HUES6 (cell line): ENCODE data around the gene FSD1L.
A peak's percentile ranks its signal among the peaks of the same experiment; 100 is the strongest.

ENCODE experiments used
- H3K27ac ChIP-seq: 2 replicates; pipeline ENCODE4 v1.7.0; 2013; ENCODE audit warnings: low read depth, mild to moderate bottlenecking, low read length, inconsistent platforms
- H3K27me3 ChIP-seq: 2 replicates; pipeline ENCODE4 v1.6.1; 2013; ENCODE audit warnings: low read length; ENCODE audit not compliant: control insufficient read depth, insufficient read depth
- H3K36me3 ChIP-seq: 2 replicates; pipeline ENCODE4 v1.6.1; 2013; ENCODE audit warnings: low read length; ENCODE audit not compliant: control insufficient read depth, insufficient read depth
- H3K4me1 ChIP-seq: 2 replicates; pipeline ENCODE4 v1.6.1; 2013; ENCODE audit warnings: low read length; ENCODE audit not compliant: control insufficient read depth, insufficient read depth
- H3K4me3 ChIP-seq: 2 replicates; pipeline ENCODE4 v1.5.1; 2013; ENCODE audit warnings: low read depth, low read length
- H3K9ac ChIP-seq: one replicate; pipeline ENCODE4 v1.6.1; 2013; ENCODE audit warnings: mild to moderate bottlenecking, low read length
- H3K9me3 ChIP-seq: 2 replicates; pipeline ENCODE4 v1.6.1; 2013; ENCODE audit warnings: low read depth, low read length; ENCODE audit not compliant: control insufficient read depth, insufficient read depth

The FSD1L gene

DNA sequence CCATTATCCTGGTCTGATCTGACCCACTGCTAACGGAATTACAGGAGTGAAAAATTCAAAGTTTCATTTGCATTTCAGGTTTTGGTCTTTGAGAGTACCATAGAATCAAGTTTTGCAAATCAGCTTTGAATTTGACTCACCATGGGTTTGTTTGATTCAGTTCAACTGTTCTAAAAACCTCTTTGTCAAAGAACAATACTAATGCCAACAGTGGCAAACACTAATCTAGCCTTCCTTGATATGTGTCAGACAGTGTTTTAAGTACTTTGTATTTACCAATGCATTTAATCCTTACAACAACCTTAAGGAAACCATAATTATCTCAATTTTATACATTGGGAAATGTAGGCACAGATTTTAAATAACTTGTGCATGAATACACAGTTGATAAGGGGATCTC is 10.1 kb upstream of the FSD1L start:
- Histone ChIP-seq H3K4me1 (no peaks in the 10 kb centered on the region; the same call in 1 of the 2 replicates), H3K9me3 (no peaks in the 10 kb centered on the region; the same call in 1 of the 2 replicates), H3K27ac (no peak overlapping the region), H3K9ac (no peak overlapping the region), H3K27me3 (no peaks in the 10 kb centered on the region), H3K4me3 (no peak overlapping the region), H3K36me3 (no peaks in the 10 kb centered on the region)

DNA sequence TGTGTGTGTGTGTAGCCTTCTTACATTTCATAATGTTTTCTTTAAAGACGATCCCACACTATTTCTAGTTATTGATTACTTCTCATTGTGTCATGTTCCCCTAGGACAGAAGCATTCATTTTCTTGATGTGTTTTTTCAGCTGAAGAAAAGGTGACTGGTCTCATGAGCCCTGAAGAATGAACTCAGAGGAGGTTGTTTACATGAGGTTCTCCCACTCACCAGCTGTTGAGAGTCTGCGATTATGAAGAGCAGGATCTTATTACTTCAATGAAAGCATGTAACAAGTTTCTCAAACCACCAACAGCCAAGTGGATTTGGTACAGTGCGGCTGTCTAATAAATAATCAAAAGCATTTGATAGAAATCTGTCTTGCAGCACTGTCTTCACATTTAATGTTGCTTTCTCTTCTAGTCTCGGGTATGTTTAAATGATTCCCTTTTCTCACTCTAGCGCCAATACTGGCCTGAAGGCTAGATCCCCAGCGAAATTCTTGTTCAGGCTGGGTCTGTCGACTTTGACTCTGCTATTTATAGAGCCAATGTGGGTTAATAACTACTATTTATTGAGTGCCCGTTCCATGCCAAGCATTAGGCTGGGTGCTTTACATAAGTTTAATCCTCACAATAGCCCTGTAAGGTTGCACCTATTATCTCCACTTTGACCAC is 9.6 kb upstream of the FSD1L start:
- no peaks in the 10 kb centered on the region; the same call in 1 of the 2 replicates for H3K4me1 ChIP-seq
- H3K4me3 ChIP-seq: no peak overlapping the region
- H3K9me3 ChIP-seq: no peaks in the 10 kb centered on the region; the same call in 1 of the 2 replicates
- no peaks in the 10 kb centered on the region for H3K27me3 ChIP-seq
- H3K27ac ChIP-seq: no peak overlapping the region
- no peaks in the 10 kb centered on the region for H3K36me3 ChIP-seq
- no peak overlapping the region for H3K9ac ChIP-seq

DNA sequence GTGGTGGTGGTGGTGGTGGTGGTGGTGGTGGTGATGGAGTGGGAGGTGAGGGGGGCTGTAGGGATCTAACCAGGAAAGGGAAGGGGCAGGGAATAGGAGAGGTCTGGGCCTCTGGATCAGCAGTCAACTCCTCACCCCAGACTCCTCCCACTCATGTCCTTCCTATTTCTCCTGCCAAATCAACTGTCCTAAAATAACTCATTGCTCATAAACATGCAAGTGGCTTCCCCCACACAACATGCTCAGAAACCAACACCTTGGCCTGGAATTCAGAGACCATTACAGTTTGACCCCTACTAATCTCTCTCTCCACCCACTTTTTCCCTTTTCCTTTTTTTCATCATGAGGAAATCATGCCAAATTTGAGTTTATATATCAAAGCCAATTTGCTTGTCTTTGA is 8.4 kb upstream of the FSD1L start:
- Histone ChIP-seq H3K27me3 (no peaks in the 10 kb centered on the region), H3K36me3 (no peaks in the 10 kb centered on the region), H3K4me1 (no peaks in the 10 kb centered on the region; the same call in 1 of the 2 replicates), H3K4me3 (no peak overlapping the region), H3K9ac (no peak overlapping the region), H3K9me3 (no peaks in the 10 kb centered on the region; the same call in 1 of the 2 replicates), H3K27ac (no peak overlapping the region)

DNA sequence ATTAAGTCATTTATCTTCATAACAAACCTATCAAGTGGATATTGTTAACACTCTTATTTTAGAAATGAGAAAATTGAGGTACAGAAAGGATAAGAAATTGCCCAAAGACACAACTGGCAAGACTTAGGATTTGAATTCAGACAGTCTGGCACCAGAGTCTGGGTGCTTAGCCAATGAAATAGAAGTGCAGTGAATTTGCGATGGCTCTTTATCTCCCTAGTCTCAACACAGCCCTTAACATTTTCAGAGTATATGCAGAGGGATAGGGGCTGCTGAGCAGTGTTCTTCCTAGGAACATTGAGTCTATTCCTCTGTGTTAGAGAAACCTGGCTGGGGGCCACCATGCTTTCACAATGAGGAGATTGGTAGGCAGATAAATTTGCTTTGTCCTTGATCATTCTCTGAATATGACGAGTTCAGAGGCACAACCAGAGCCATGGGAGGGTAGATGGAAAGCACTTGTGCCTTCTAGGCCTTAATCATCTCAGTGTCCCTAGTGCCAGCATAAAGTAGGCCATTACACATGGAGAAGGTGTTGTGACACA is 6.1 kb upstream of the FSD1L start:
- H3K27me3 ChIP-seq: no peaks in the 10 kb centered on the region
- H3K36me3 ChIP-seq: no peaks in the 10 kb centered on the region
- no peaks in the 10 kb centered on the region for H3K4me1 ChIP-seq
- no peak overlapping the region for H3K27ac ChIP-seq
- H3K4me3 ChIP-seq: no peak overlapping the region
- no peak overlapping the region for H3K9ac ChIP-seq
- no peaks in the 10 kb centered on the region; the same call in 1 of the 2 replicates for H3K9me3 ChIP-seq

GRCh38 chr9:105443121-105443520 is 4.7 kb upstream of the FSD1L start:
- Histone ChIP-seq H3K27ac (no peak overlapping the region), H3K4me3 (no peak overlapping the region), H3K27me3 (no peaks in the 10 kb centered on the region), H3K4me1 (no peaks in the 10 kb centered on the region), H3K36me3 (no peaks in the 10 kb centered on the region), H3K9me3 (no peaks in the 10 kb centered on the region; the same call in 1 of the 2 replicates), H3K9ac (no peak overlapping the region)

DNA sequence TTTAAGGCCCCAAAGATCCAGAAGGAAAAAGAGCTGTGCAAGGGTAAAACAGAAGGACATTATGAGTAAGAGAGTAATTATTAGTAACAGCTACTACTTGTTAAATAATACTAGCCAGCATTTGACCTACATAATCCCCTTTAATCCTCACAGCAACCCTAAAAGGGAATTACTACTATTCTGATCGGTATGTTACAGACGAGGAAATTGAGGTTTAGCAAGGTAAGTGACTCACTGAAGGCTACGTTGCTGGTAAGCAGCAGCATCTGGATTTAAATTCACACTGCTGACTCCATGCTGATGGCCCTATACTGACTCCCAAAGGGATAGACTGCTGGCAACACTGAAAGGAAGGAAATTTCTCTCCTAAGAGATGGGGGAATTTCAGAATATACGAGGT is 3.7 kb upstream of the FSD1L start:
- H3K9me3 ChIP-seq: no peaks in the 10 kb centered on the region; the same call in 1 of the 2 replicates
- H3K9ac ChIP-seq: no peak overlapping the region
- H3K4me1 ChIP-seq: peaks cover 2% of the 10 kb centered on the region
- H3K27ac ChIP-seq: no peak overlapping the region
- no peaks in the 10 kb centered on the region for H3K27me3 ChIP-seq
- no peak overlapping the region for H3K4me3 ChIP-seq
- H3K36me3 ChIP-seq: no peaks in the 10 kb centered on the region

DNA sequence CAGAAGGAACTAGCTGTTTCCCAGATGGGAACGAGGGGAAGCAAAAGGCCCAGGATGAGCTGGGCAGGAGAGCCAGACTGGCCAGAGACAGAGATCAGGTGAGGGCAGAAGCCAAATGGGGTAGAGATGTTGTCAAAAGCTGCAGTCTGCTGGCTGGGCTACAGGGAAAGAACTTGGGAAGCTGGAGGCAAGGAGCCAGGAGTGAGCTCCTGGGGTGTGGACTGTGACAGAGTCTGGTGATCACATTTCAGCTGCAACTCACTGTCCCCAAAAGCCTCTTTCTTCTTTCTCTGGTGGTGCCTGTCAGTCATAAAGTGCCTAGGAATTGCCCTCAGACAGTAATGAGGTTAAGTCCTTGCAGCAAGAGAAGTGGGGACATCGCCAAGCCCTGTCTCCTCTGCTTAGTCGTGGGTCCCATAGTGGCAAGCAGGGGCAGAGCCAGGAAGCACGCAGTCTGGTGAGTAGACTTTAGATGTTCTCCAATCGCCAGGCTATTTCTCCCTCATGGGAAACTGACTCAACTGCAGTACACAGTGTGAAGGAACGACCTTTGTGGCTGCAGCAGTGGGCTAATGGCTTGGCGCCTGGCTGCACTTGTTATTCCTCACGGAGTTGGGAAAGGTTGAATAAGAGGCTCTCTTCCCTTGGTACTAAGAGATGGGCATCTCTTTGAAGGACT is 2.5 kb upstream of the FSD1L start:
- Histone ChIP-seq H3K9ac (no peak overlapping the region), H3K4me3 (no peak overlapping the region)

DNA sequence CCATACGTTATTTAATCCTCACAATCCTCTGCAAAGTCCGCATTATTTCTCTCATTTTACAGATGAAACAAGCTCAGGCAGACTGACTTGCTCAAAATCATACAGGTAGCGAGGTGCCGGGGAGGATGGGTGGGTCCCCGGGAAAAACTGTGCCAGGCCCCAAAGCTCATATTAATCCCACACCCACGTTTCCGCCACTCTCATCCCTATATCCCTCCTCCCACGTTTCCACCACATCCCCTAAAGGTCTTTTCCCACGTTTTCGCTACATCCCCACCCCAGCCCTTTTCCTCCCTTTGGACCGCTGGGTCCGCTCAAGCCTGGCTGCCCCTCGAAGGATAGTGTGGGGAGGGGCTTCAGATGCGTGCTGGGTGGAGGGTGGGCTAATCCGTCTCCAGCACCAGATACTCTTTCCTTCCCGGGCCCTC is 434 bp upstream of the FSD1L start:
- no peak overlapping the region for H3K27ac ChIP-seq
- H3K4me3 ChIP-seq: peak overlapping the region; percentile 76
- peak overlapping the region; percentile 36 for H3K9ac ChIP-seq
- H3K36me3 ChIP-seq: no peaks in the 10 kb centered on the region
- no peaks in the 10 kb centered on the region for H3K9me3 ChIP-seq
- peaks cover 7% of the 10 kb centered on the region for H3K4me1 ChIP-seq
- H3K27me3 ChIP-seq: no peaks in the 10 kb centered on the region

More for the DNA sequence above, 2.5 kb upstream of the FSD1L start:
- Histone ChIP-seq H3K27ac (no peak overlapping the region), H3K36me3 (no peaks in the 10 kb centered on the region), H3K9me3 (no peaks in the 10 kb centered on the region), H3K27me3 (no peaks in the 10 kb centered on the region), H3K4me1 (peaks cover 7% of the 10 kb centered on the region)

DNA sequence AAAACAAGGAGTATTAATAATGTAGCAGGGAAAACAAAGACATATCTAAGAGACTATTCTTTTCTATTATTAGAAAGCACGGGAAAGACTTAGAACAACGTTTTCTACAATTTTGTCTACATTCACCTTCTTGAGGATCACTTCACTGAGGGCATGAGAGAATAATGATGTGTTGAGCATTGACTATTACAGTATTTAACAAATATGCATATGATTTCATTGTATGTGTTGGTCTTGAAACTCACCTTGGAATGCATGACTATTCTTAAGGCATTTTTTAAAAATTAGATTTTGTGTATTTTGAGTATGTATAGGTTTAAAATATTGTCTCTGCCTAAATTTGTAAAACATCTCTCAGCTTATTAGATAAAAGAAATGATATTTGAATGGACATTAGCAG is 1.2 kb downstream of the FSD1L start:
- no peak overlapping the region for H3K9ac ChIP-seq

DNA sequence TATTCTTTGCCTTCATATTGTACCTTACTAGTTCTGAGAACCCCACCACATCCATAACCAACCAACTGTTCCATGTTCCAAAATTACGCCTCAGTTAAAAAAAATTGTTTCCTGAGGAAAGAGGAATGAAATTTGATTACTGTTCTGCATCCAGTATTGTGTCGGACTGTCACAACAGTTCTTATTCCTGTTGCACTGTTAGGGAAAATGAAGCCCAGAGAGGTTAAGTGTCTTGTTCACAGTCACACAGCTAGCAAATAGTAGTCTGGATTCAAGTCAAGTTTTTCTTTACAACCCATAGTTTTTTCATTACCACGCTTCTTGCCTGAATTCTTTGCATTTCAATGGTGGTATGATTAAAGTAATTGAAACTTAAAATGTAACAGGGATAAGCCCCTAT is 4.4 kb downstream of the FSD1L start:
- Histone ChIP-seq H3K27ac (no peak overlapping the region), H3K27me3 (no peaks in the 10 kb centered on the region), H3K9me3 (no peaks in the 10 kb centered on the region), H3K9ac (no peak overlapping the region), H3K36me3 (no peaks in the 10 kb centered on the region), H3K4me1 (peaks cover 7% of the 10 kb centered on the region), H3K4me3 (no peak overlapping the region)

More for the DNA sequence above, 1.2 kb downstream of the FSD1L start:
- Histone ChIP-seq H3K27ac (no peak overlapping the region), H3K4me1 (peaks cover 7% of the 10 kb centered on the region), H3K4me3 (peak overlapping the region; percentile 76), H3K9me3 (no peaks in the 10 kb centered on the region), H3K27me3 (no peaks in the 10 kb centered on the region), H3K36me3 (no peaks in the 10 kb centered on the region)

DNA sequence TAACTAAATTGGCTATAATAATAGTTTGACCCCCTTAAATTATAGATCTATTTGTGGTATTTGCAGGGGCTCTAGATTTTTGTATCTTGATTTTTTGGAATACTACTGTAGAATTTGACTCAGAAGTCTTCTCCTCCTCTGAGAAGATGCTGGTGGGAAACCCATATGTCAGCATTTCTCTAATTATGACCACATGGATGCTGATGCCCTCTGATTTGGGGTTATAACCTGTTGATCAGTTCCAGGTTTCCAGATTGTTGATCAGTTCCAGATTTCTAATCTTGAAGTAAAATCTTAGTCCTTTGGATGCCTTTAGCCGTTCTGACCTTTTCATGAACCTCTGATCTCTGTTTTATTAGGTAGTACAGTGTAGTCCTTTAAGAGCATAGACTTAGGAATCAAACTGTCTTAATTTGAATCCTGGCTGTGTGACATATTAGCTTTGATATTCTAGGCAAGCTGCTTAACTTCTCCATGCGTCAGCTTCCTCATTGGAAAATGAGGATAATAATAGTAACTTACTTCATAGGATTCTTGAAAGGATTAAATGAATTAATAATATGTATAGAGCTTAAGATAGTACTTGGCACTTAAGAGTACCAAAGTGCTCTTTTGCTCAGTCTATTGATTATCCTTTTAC is 8.1 kb downstream of the FSD1L start:
- H3K4me3 ChIP-seq: no peak overlapping the region
- no peak overlapping the region for H3K27ac ChIP-seq
- no peak overlapping the region for H3K9ac ChIP-seq
- H3K4me1 ChIP-seq: peaks cover 21% of the 10 kb centered on the region
- no peaks in the 10 kb centered on the region; the same call in 1 of the 2 replicates for H3K36me3 ChIP-seq
- no peaks in the 10 kb centered on the region for H3K27me3 ChIP-seq
- peaks cover 13% of the 10 kb centered on the region; the same call in 1 of the 2 replicates for H3K9me3 ChIP-seq
